ENCODE measurements around the gene AKAP8L. TPM values are rescaled to one million over a fixed set of nuclear protein-coding genes. Genes with fewer than 3 reads are reported as not detected.

AKAP8L gene
- total RNA-seq, 2 donors from 2014 or later = 105 to 124 TPM

DNA sequence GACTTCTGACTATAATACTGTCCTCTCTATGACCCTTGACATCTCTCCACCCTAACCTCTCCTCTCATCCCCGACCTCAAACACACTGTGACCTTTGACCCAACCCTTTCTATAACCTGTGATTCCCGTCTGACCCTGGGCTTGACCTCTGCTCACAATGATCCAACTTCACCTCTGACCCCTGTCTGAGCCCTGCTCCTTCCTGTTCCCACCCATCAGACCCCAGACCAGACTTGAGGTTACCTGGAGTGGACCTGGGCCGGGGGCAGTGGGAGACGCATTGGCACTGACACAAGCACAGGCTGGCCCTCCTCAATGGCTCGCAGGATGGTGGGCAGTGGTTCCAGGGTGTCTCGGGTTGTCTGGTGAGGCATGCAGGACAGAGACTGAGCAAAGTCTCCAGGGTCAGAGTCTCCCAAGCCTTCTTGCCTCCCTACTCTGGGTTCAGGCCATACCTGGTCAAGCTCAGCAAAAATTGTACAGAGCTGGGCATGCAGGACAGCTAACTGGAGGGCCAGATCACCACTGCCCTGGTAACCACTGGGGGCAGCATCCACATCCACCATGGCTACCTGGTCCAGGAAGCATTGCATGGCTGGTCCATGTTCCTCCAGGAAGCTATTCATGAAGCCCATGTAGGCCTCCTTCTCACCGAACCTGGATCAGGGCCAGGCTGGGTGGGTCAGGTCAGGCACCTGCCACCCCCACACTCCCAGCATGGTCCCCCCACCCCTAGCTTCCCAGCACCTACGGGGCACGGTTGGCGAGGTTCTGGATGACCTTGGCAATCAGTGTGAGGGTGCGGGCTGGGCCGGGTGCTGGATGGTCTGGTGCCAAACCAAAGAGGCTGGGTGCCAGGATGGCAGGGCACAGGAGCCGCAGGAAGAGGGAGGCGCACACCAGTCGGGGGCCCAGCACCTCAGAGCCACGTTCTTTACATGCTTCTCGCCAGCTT is 35.4 kb upstream of the AKAP8L start:
- Mint-ChIP-seq H3K36me3 (ENCODE audit: insufficient read depth in 2 of 2) (peaks cover 14 to 26% of the 10 kb centered on the region in 2 donors), H3K4me1 (ENCODE audit: low read depth) (peaks cover 14% of the 10 kb centered on the region), H3K4me3 (no peak overlapping the region), H3K9me3 (peaks cover 0 to 3% of the 10 kb centered on the region in 2 donors), H3K27me3 (ENCODE audit: low read depth) (no peaks in the 10 kb centered on the region), H3K27ac (peak overlapping the region; percentile 71)
- ATAC-seq (replicated peaks in 1 of 2) (no peak), DNase-seq (no peak)

- peaks cover 14% of the 10 kb centered on the region for H3K4me1 Mint-ChIP-seq (ENCODE audit: low read depth)
- H3K27ac Mint-ChIP-seq = no peak overlapping the region
- H3K9me3 Mint-ChIP-seq = peaks cover 0 to 3% of the 10 kb centered on the region in 2 donors
- no peaks in the 10 kb centered on the region for H3K27me3 Mint-ChIP-seq (ENCODE audit: low read depth)
- H3K36me3 Mint-ChIP-seq (ENCODE audit: insufficient read depth in 2 of 2) = peaks cover 13 to 25% of the 10 kb centered on the region in 2 donors
- ATAC-seq (replicated peaks in 1 of 2) = no peak
- no peak for DNase-seq
- H3K4me3 Mint-ChIP-seq = no peak overlapping the region
These were observed 34.3 kb upstream of the AKAP8L start for GRCh38 chr19:15453091-15453578.

DNA sequence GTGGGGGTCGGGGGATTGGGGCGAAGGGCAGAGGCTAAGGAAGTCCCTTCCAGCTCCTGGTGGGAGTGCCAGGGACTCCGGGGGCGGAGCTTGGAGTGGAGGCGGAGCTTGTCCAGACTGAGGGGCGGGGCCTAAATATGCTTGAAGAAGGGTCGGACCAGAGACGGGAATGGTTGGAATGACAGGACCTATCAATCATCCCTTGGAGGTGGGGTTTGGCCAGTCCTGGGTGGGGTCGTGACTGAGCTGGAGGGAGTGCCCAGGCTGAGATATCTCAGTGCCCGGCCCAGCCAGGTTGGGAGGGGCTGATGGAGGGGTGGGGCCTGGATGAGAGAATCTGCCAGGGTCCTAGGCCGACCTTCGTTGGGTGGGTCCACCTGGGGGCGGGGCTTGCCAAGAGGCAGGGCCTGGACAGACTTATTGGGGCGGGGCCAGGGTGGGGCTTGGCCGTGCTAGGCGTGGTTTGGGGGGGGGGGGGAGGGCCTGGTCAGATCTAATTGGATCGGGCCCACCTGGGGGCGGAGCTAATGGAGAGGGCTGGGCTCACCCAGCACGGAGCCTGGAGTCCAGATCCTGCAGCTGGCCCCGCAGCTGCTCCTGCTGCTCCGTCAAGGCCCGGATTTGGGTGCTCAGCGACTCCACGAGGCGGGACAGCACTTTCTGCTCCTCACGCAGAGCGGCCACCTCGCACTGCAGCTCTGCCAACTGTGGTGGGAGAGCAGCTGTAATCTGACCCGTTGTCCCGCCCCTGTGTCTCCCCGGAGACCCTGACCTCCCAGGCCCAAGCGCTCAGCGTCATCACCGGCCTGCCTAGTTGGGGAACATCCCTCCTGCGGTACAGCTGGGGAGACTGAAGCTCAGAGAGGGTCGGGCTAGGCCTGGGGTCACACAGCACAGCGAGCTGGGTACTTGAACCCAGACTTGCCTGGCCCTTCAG is 33.6 kb upstream of the AKAP8L start:
- H3K9me3 Mint-ChIP-seq = peaks cover 0 to 3% of the 10 kb centered on the region in 2 donors
- H3K4me3 Mint-ChIP-seq = no peak overlapping the region
- no peaks in the 10 kb centered on the region for H3K27me3 Mint-ChIP-seq (ENCODE audit: low read depth)
- H3K4me1 Mint-ChIP-seq (ENCODE audit: low read depth) = peaks cover 14% of the 10 kb centered on the region
- peaks cover 13 to 20% of the 10 kb centered on the region in 2 donors for H3K36me3 Mint-ChIP-seq (ENCODE audit: insufficient read depth in 2 of 2)
- DNase-seq = peak in 1 of 2 donors; percentile 18
- no peak for ATAC-seq (replicated peaks in 1 of 2)
- no peak overlapping the region for H3K27ac Mint-ChIP-seq

GRCh38 chr19:15450528-15450890 is 31.7 kb upstream of the AKAP8L start:
- H3K27ac Mint-ChIP-seq = peak overlapping the region; percentile 8
- no peak for ATAC-seq (replicated peaks in 1 of 2)

GRCh38 chr19:15449620-15450527 is 31.1 kb upstream of the AKAP8L start, which contains the start of gene WIZ:
WIZ (minus strand) TSS chr19:15449956; CDS start chr19:15448307, 1,649 bp downstream.
- ATAC-seq (replicated peaks in 1 of 2) (peak; percentile 77 to 79), DNase-seq (peak; percentile 86 to 89)
- H3K36me3 Mint-ChIP-seq (ENCODE audit: insufficient read depth in 2 of 2) = peaks cover 13% of the 10 kb centered on the region in 2 donors
- peaks cover 14% of the 10 kb centered on the region for H3K4me1 Mint-ChIP-seq (ENCODE audit: low read depth)
- peak within 1 kb of the TSS; percentile 25 for H3K27ac Mint-ChIP-seq
- peaks cover 0 to 3% of the 10 kb centered on the region in 2 donors for H3K9me3 Mint-ChIP-seq
- peak within 1 kb of the TSS; percentile 63 to 66 for H3K4me3 Mint-ChIP-seq
- H3K27me3 Mint-ChIP-seq (ENCODE audit: low read depth) = no peaks in the 10 kb centered on the region

More at GRCh38 chr19:15450528-15450890, 31.7 kb upstream of the AKAP8L start:
- Mint-ChIP-seq H3K36me3 (ENCODE audit: insufficient read depth in 2 of 2) (peaks cover 13 to 17% of the 10 kb centered on the region in 2 donors), H3K9me3 (peaks cover 0 to 3% of the 10 kb centered on the region in 2 donors), H3K4me1 (ENCODE audit: low read depth) (peaks cover 14% of the 10 kb centered on the region), H3K4me3 (peak overlapping the region; percentile 63 to 66), H3K27me3 (ENCODE audit: low read depth) (no peaks in the 10 kb centered on the region)
- no peak for DNase-seq

GRCh38 chr19:15448778-15449619 is 30.2 kb upstream of the AKAP8L start:
- peaks cover 0 to 3% of the 10 kb centered on the region in 2 donors for H3K9me3 Mint-ChIP-seq
- H3K36me3 Mint-ChIP-seq (ENCODE audit: insufficient read depth in 2 of 2) = peaks cover 9 to 10% of the 10 kb centered on the region in 2 donors
- H3K27me3 Mint-ChIP-seq (ENCODE audit: low read depth) = no peaks in the 10 kb centered on the region

DNA sequence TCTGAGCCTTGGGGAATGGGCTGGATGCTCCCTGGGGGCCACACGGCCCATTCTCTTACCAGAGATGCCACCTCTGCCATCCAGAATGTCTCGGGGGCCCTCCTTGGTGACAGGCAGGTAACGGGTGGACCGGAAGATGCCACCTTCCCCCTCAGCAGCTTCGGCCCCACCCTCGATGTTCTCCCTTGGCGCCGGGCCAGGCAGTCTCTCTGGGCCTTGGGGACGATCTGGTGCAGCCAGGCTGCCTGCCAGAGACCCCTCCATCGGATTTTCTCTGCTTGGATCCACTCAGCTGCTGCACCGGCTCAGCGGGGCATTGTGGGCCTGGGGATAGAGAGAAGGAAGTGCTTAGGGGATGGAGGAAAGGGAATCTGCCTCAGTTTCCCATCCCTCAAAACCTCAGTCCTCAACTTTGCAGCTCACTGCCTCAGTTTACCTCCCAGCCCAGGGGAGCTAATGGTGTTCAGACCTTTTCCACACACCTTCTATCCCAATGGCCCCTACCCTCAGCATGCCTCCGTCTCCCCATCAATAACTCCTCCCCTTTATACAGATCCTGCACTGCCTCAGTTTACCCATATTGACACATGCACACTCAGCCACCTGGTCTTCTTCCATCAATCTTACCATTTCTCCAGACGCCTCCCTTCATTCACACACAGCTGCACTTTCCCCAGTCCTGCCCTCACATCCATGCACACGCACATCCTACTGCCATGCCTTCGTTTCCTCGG is 29.4 kb upstream of the AKAP8L start:
- Mint-ChIP-seq H3K36me3 (ENCODE audit: insufficient read depth in 2 of 2) (peaks cover 5 to 7% of the 10 kb centered on the region in 2 donors), H3K4me3 (peak overlapping the region; percentile 48 to 60), H3K9me3 (peaks cover 0 to 3% of the 10 kb centered on the region in 2 donors), H3K27ac (peak overlapping the region; percentile 25), H3K4me1 (ENCODE audit: low read depth) (peaks cover 14% of the 10 kb centered on the region), H3K27me3 (ENCODE audit: low read depth) (no peaks in the 10 kb centered on the region)
- DNase-seq = no peak
- no peak for ATAC-seq (replicated peaks in 1 of 2)

More at GRCh38 chr19:15448778-15449619, 30.2 kb upstream of the AKAP8L start:
- H3K4me1 Mint-ChIP-seq (ENCODE audit: low read depth) = peaks cover 14% of the 10 kb centered on the region
- peak overlapping the region; percentile 25 for H3K27ac Mint-ChIP-seq
- DNase-seq (no peak), ATAC-seq (replicated peaks in 1 of 2) (no peak)
- H3K4me3 Mint-ChIP-seq = peak overlapping the region; percentile 48 to 60

DNA sequence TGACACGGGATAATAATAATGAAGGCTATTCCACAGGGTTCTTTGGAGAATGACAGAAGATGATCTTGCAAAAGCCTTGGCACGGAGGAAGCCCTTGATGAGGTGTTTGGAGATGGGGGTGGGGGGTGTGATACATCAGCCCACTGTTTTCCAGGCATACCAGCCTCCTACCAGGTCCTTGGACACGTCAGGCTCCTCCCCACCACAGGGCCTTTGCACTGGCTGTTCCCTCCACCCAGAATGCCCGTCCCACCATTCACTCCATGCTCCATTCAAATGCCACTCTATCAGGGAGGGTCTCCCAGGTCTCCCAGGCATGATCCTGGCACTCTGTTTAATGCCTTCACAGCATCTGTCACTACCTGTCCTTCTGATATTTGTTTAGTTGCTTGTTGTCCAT is 28.3 kb upstream of the AKAP8L start:
- Mint-ChIP-seq H3K27ac (no peak overlapping the region), H3K4me3 (no peak overlapping the region), H3K4me1 (ENCODE audit: low read depth) (peaks cover 14% of the 10 kb centered on the region), H3K36me3 (ENCODE audit: insufficient read depth in 2 of 2) (peaks cover 4 to 5% of the 10 kb centered on the region in 2 donors), H3K27me3 (ENCODE audit: low read depth) (no peaks in the 10 kb centered on the region), H3K9me3 (peaks cover 0 to 3% of the 10 kb centered on the region in 2 donors)
- ATAC-seq (replicated peaks in 1 of 2) (no peak), DNase-seq (no peak)

- Mint-ChIP-seq H3K9me3 (peaks cover 0 to 3% of the 10 kb centered on the region in 2 donors), H3K4me1 (ENCODE audit: low read depth) (peaks cover 9% of the 10 kb centered on the region), H3K27me3 (ENCODE audit: low read depth) (no peaks in the 10 kb centered on the region), H3K36me3 (ENCODE audit: insufficient read depth in 2 of 2) (peaks cover 0 to 5% of the 10 kb centered on the region in 2 donors), H3K4me3 (no peak overlapping the region), H3K27ac (no peak overlapping the region)
- DNase-seq (no peak), ATAC-seq (replicated peaks in 1 of 2) (no peak)
These were observed 27.1 kb upstream of the AKAP8L start for GRCh38 chr19:15445807-15446376.

DNA sequence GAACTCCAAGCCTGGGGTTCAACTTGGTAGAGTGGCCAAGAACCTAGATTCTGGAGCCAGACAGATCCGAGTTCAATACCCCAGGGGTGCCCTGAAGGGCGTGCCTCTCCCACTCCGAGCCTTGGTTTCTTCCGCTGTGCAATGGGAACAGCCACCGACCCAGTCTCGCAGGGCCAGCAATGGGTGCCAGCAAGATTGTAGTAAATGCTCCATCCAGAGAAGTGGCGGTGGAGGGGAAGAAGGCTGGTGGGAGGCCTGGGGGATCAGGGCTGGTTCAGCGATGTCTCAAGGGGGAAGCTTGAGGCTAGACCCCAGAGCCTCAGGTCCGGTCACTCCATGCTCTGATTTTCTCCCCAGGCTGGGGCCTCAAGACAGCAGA is 26.4 kb upstream of the AKAP8L start:
- Mint-ChIP-seq H3K27me3 (ENCODE audit: low read depth) (no peaks in the 10 kb centered on the region), H3K4me1 (ENCODE audit: low read depth) (peaks cover 2% of the 10 kb centered on the region), H3K9me3 (no peaks in the 10 kb centered on the region), H3K36me3 (ENCODE audit: insufficient read depth in 2 of 2) (no peaks in the 10 kb centered on the region), H3K27ac (no peak overlapping the region), H3K4me3 (no peak overlapping the region)
- ATAC-seq (replicated peaks in 1 of 2) (no peak), DNase-seq (no peak)

Data from activated T-cell treated with anti-CD3 and anti-CD28 coated beads, Interleukin-2, amount 50 U/mL, for 72 hours (primary cell).